ENCODE measurements around the gene UPK3A. TPM values are rescaled to one million over a fixed set of nuclear protein-coding genes. Genes with fewer than 3 reads are reported as not detected.

The UPK3A gene
- total and polyA plus RNA-seq, 2 of the 13 experiments (the other 11 are each of a cell fraction or from before 2014, with no cell fraction given): 10.5 to 13.8 TPM

DNA sequence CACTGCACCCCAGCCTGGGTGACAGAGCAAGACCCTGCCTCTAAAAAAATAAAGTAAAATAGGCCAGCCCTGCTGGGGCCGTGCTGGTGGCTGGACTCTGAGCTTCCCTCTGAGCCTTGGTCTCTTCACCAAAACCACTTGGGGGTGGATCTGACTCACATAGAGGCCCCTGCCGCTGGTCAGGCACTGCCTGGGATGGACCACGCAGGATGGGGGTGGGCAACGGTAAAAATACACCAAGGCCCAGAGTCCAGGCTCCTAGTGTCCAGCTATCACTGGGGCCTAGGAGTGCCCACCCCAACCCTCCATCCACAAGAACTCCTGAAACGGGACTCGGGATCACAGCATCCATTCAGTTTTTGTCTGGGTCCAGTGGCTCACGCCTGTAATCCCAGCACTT lies 12.3 kb upstream of the UPK3A start (continued):
- TF ChIP-seq HNF4A (CRISPR knock-in tag; IDR thresholded peaks at IDR 0.05) (peak; percentile 85), ZNF615 (CRISPR knock-in tag; IDR thresholded peaks at IDR 0.05; ENCODE audit: borderline replicate concordance) (no peak), TMF1 (CRISPR knock-in tag; IDR thresholded peaks at IDR 0.05; ENCODE audit: low read depth) (0 out of 2 replicates have a peak, but pooled peaks have one; percentile 68), WIZ (CRISPR knock-in tag; IDR thresholded peaks at IDR 0.05) (no peak), ISL2 (CRISPR knock-in tag; IDR thresholded peaks at IDR 0.05) (no peak), ZNF562 (CRISPR knock-in tag; IDR thresholded peaks at IDR 0.05; ENCODE audit: borderline replicate concordance) (no peak), CC2D1A (CRISPR knock-in tag; IDR thresholded peaks at IDR 0.05) (no peak), GABPB1 (CRISPR knock-in tag; IDR thresholded peaks at IDR 0.05) (no peak), POLR2AphosphoS2 (IDR thresholded peaks at IDR 0.05; ENCODE audit: low read depth, low read length) (no peak), ZNF430 (CRISPR knock-in tag; IDR thresholded peaks at IDR 0.05) (no peak), DNMT1 (CRISPR knock-in tag; IDR thresholded peaks at IDR 0.05) (no peak), ZNF652 (CRISPR knock-in tag; IDR thresholded peaks at IDR 0.05; ENCODE audit: borderline replicate concordance, low read depth) (no peak), ZNF629 (CRISPR knock-in tag; conservative IDR thresholded peaks at IDR 0.05) (no peak)
- TF ChIP-seq, protein P1, sequence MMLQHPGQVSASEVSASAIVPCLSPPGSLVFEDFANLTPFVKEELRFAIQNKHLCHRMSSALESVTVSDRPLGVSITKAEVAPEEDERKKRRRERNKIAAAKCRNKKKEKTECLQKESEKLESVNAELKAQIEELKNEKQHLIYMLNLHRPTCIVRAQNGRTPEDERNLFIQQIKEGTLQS (CRISPR knock-in tag; IDR thresholded peaks at IDR 0.05): no peak
- TF ChIP-seq, protein P2, sequence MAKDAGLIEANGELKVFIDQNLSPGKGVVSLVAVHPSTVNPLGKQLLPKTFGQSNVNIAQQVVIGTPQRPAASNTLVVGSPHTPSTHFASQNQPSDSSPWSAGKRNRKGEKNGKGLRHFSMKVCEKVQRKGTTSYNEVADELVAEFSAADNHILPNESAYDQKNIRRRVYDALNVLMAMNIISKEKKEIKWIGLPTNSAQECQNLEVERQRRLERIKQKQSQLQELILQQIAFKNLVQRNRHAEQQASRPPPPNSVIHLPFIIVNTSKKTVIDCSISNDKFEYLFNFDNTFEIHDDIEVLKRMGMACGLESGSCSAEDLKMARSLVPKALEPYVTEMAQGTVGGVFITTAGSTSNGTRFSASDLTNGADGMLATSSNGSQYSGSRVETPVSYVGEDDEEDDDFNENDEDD (CRISPR knock-in tag; IDR thresholded peaks at IDR 0.05; ENCODE audit: borderline replicate concordance): no peak
- TF ChIP-seq, protein P3, sequence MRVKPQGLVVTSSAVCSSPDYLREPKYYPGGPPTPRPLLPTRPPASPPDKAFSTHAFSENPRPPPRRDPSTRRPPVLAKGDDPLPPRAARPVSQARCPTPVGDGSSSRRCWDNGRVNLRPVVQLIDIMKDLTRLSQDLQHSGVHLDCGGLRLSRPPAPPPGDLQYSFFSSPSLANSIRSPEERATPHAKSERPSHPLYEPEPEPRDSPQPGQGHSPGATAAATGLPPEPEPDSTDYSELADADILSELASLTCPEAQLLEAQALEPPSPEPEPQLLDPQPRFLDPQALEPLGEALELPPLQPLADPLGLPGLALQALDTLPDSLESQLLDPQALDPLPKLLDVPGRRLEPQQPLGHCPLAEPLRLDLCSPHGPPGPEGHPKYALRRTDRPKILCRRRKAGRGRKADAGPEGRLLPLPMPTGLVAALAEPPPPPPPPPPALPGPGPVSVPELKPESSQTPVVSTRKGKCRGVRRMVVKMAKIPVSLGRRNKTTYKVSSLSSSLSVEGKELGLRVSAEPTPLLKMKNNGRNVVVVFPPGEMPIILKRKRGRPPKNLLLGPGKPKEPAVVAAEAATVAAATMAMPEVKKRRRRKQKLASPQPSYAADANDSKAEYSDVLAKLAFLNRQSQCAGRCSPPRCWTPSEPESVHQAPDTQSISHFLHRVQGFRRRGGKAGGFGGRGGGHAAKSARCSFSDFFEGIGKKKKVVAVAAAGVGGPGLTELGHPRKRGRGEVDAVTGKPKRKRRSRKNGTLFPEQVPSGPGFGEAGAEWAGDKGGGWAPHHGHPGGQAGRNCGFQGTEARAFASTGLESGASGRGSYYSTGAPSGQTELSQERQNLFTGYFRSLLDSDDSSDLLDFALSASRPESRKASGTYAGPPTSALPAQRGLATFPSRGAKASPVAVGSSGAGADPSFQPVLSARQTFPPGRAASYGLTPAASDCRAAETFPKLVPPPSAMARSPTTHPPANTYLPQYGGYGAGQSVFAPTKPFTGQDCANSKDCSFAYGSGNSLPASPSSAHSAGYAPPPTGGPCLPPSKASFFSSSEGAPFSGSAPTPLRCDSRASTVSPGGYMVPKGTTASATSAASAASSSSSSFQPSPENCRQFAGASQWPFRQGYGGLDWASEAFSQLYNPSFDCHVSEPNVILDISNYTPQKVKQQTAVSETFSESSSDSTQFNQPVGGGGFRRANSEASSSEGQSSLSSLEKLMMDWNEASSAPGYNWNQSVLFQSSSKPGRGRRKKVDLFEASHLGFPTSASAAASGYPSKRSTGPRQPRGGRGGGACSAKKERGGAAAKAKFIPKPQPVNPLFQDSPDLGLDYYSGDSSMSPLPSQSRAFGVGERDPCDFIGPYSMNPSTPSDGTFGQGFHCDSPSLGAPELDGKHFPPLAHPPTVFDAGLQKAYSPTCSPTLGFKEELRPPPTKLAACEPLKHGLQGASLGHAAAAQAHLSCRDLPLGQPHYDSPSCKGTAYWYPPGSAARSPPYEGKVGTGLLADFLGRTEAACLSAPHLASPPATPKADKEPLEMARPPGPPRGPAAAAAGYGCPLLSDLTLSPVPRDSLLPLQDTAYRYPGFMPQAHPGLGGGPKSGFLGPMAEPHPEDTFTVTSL (CRISPR knock-in tag; IDR thresholded peaks at IDR 0.05; ENCODE audit: borderline replicate concordance): 0 out of 2 replicates have a peak, but pooled peaks have one; percentile 46
- TF ChIP-seq, protein P4, sequence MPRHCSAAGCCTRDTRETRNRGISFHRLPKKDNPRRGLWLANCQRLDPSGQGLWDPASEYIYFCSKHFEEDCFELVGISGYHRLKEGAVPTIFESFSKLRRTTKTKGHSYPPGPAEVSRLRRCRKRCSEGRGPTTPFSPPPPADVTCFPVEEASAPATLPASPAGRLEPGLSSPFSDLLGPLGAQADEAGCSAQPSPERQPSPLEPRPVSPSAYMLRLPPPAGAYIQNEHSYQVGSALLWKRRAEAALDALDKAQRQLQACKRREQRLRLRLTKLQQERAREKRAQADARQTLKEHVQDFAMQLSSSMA (CRISPR knock-in tag; IDR thresholded peaks at IDR 0.05): no peak
- TF ChIP-seq, protein P5, sequence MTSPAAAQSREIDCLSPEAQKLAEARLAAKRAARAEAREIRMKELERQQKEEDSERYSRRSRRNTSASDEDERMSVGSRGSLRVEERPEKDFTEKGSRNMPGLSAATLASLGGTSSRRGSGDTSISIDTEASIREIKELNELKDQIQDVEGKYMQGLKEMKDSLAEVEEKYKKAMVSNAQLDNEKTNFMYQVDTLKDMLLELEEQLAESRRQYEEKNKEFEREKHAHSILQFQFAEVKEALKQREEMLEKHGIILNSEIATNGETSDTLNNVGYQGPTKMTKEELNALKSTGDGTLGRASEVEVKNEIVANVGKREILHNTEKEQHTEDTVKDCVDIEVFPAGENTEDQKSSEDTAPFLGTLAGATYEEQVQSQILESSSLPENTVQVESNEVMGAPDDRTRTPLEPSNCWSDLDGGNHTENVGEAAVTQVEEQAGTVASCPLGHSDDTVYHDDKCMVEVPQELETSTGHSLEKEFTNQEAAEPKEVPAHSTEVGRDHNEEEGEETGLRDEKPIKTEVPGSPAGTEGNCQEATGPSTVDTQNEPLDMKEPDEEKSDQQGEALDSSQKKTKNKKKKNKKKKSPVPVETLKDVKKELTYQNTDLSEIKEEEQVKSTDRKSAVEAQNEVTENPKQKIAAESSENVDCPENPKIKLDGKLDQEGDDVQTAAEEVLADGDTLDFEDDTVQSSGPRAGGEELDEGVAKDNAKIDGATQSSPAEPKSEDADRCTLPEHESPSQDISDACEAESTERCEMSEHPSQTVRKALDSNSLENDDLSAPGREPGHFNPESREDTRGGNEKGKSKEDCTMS (CRISPR knock-in tag; conservative IDR thresholded peaks at IDR 0.05): no peak
- TF ChIP-seq, protein P6, sequence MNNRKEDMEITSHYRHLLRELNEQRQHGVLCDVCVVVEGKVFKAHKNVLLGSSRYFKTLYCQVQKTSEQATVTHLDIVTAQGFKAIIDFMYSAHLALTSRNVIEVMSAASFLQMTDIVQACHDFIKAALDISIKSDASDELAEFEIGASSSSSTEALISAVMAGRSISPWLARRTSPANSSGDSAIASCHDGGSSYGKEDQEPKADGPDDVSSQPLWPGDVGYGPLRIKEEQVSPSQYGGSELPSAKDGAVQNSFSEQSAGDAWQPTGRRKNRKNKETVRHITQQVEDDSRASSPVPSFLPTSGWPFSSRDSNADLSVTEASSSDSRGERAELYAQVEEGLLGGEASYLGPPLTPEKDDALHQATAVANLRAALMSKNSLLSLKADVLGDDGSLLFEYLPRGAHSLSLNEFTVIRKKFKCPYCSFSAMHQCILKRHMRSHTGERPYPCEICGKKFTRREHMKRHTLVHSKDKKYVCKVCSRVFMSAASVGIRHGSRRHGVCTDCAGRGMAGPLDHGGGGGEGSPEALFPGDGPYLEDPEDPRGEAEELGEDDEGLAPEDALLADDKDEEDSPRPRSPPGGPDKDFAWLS (CRISPR knock-in tag; IDR thresholded peaks at IDR 0.05; ENCODE audit: borderline replicate concordance): no peak
